Nephron progenitor cell (in vitro differentiated cells): Measurements from ENCODE around the gene CFAP77.
"Not testable (repeated sequence)": the region's sequence is repeated elsewhere in the genome, so short reads cannot be mapped to it uniquely, and the experiment has no call there.

ENCODE experiments used
- DNase-seq: peaks from one replicate; pipeline ENCODE4 v3.0.0; 2021
- H3K27ac Mint-ChIP-seq: 2 replicates; pipeline ENCODE4 v1.8.0; 2021; ENCODE audit warnings: mild to moderate bottlenecking, moderate library complexity, mixed read lengths
- H3K27me3 Mint-ChIP-seq: 2 replicates; pipeline ENCODE4 v1.8.0; 2021; ENCODE audit warnings: mild to moderate bottlenecking, low read depth, mixed read lengths; ENCODE audit not compliant: poor library complexity
- H3K36me3 Mint-ChIP-seq: 2 replicates; pipeline ENCODE4 v1.8.0; 2021; ENCODE audit warnings: low read depth, mixed read lengths
- H3K4me1 Mint-ChIP-seq: 2 replicates; pipeline ENCODE4 v1.8.0; 2021; ENCODE audit warnings: mixed read lengths
- H3K4me3 Mint-ChIP-seq: 2 replicates; pipeline ENCODE4 v1.8.0; 2021; ENCODE audit warnings: mild to moderate bottlenecking, moderate library complexity, mixed read lengths
- H3K9me3 Mint-ChIP-seq: 2 replicates; pipeline ENCODE4 v1.8.0; 2021; ENCODE audit warnings: mild to moderate bottlenecking, moderate library complexity, mixed read lengths
- CTCF ChIP-seq: fragments of 200-600 bp; sonication (generic); IDR thresholded peaks from 2 replicates; pipeline ENCODE4 v1.5.0; 2021; ENCODE audit warnings: antibody characterized with exemption

CFAP77 gene

GRCh38 chr9:132369421-132369820 lies 40.6 kb upstream of the CFAP77 start:
- Mint-ChIP-seq H3K36me3 (no peaks in the 10 kb centered on the region), H3K27ac (no peak overlapping the region), H3K9me3 (no peaks in the 10 kb centered on the region), H3K4me3 (no peak overlapping the region), H3K27me3 (peaks cover 7% of the 10 kb centered on the region), H3K4me1 (peaks cover 33% of the 10 kb centered on the region)
- no peak for TF ChIP-seq CTCF
- no peak for DNase-seq

- Mint-ChIP-seq H3K4me3 (no peak overlapping the region), H3K9me3 (no peaks in the 10 kb centered on the region), H3K27me3 (peaks cover 7% of the 10 kb centered on the region), H3K27ac (no peak overlapping the region), H3K36me3 (no peaks in the 10 kb centered on the region), H3K4me1 (peaks cover 33% of the 10 kb centered on the region)
- DNase-seq = no peak
- TF ChIP-seq CTCF = no peak
Measured at GRCh38 chr9:132370592-132370991, 39.4 kb upstream of the CFAP77 start.

- Mint-ChIP-seq H3K36me3 (no peaks in the 10 kb centered on the region), H3K27ac (no peak overlapping the region), H3K27me3 (peaks cover 5% of the 10 kb centered on the region), H3K4me1 (peaks cover 32% of the 10 kb centered on the region), H3K4me3 (no peak overlapping the region), H3K9me3 (no peaks in the 10 kb centered on the region)
- no peak for DNase-seq
- no peak for TF ChIP-seq CTCF
Measured at GRCh38 chr9:132372177-132373095, 37.6 kb upstream of the CFAP77 start.

- DNase-seq, H3K27ac Mint-ChIP-seq, H3K27me3 Mint-ChIP-seq, H3K4me3 Mint-ChIP-seq, H3K9me3 Mint-ChIP-seq, H3K4me1 Mint-ChIP-seq: not testable (repeated sequence)
- peaks cover 11% of the 10 kb centered on the region for H3K36me3 Mint-ChIP-seq
Measured at GRCh38 chr9:132377769-132378168, 32.2 kb upstream of the CFAP77 start.

- not testable (repeated sequence) for H3K27me3 Mint-ChIP-seq, H3K27ac Mint-ChIP-seq, H3K4me1 Mint-ChIP-seq, H3K9me3 Mint-ChIP-seq, H3K4me3 Mint-ChIP-seq, DNase-seq
- H3K36me3 Mint-ChIP-seq = peaks cover 16% of the 10 kb centered on the region
Measured at GRCh38 chr9:132378416-132378815, 31.6 kb upstream of the CFAP77 start.

- H3K4me1 Mint-ChIP-seq = no peaks in the 10 kb centered on the region
- TF ChIP-seq CTCF = no peak
- DNase-seq = no peak
- peak overlapping the region; percentile 77 for H3K27ac Mint-ChIP-seq
- no peaks in the 10 kb centered on the region for H3K9me3 Mint-ChIP-seq
- peaks cover 41% of the 10 kb centered on the region for H3K36me3 Mint-ChIP-seq
- H3K4me3 Mint-ChIP-seq = no peak overlapping the region
- H3K27me3 Mint-ChIP-seq = no peaks in the 10 kb centered on the region
Measured at GRCh38 chr9:132381966-132382541, 28.0 kb upstream of the CFAP77 start.
